HUES64 (cell line): ENCODE results near the gene OR56A1.

Experiments used
- H3K27ac ChIP-seq: 2 replicates; pipeline ENCODE4 v1.7.0; 2013; ENCODE audit warnings: low read depth, low read length, inconsistent platforms
- H3K27me3 ChIP-seq: 2 replicates; pipeline ENCODE4 v1.6.1; 2013; ENCODE audit warnings: mild to moderate bottlenecking, low read length; ENCODE audit not compliant: insufficient read depth
- H3K36me3 ChIP-seq: 2 replicates; pipeline ENCODE4 v1.6.1; 2013; ENCODE audit warnings: mild to moderate bottlenecking, low read length; ENCODE audit not compliant: insufficient read depth
- H3K4me1 ChIP-seq: 2 replicates; pipeline ENCODE4 v1.6.1; 2013; ENCODE audit warnings: mild to moderate bottlenecking, low read length, moderate library complexity; ENCODE audit not compliant: insufficient read depth
- H3K4me3 ChIP-seq: 2 replicates; pipeline ENCODE4 v1.5.1; 2013; ENCODE audit warnings: mild to moderate bottlenecking, low read length, moderate library complexity
- H3K9ac ChIP-seq: 2 replicates; pipeline ENCODE4 v1.6.1; 2013; ENCODE audit warnings: mild to moderate bottlenecking, low read depth, low read length
- H3K9me3 ChIP-seq: 2 replicates; pipeline ENCODE4 v1.6.1; 2013; ENCODE audit warnings: low read depth, low read length; ENCODE audit not compliant: insufficient read depth
- WGBS: fragments of 150-250, 120-280 bp; methylation state at CpG from one replicate; pipeline ENCODE4 v1.1.7; 2013; ENCODE audit warnings: missing lambda C conversion rate; 5-methylcytosine and 5-hydroxymethylcytosine counted together

OR56A1 gene

DNA sequence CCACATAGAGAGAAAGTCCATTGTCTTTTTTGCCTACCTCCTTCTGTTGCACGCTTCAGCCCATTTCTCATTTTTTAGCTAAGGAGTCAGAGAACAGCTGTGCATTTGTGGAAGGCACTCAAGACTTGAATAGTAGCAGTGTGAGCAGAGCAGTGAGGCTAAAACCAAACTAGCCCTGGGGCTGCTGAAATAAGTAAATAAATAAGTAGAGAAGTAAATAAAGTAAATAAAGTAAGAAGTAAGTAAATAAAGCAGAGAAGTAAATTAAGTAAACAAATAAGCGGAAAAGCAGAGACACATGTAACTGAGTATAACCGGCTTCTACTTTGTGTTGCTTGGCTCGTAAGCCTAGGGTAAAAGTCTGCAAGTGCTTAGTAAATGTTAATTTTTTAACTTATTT is 41.4 kb downstream of the OR56A1 start:
- Histone ChIP-seq H3K4me3 (no peak overlapping the region), H3K9ac (no peak overlapping the region), H3K9me3 (no peaks in the 10 kb centered on the region), H3K36me3 (no peaks in the 10 kb centered on the region), H3K27me3 (no peaks in the 10 kb centered on the region), H3K27ac (no peak overlapping the region), H3K4me1 (no peaks in the 10 kb centered on the region)
- 98% methylated on average over 4 of the region's 4 CpGs for WGBS

DNA sequence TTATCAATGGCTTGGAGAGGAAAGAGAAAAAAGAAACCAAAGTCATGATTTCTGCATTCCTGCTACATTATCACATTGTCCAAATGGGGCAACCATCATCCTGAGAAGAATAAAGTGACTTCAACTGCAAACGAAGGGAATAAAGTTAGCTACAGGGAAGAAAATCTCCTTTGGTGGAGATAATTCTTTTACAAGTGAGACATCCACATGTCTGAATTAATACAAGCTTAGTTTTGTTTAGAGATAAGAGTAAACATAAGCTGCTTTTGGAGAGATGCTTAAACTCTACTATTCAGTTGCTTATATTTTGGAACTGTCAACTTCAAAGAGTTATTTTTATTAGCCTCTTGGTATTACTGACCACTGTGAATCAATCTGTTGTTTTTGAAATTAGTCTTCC is 43.7 kb downstream of the OR56A1 start, which contains the start of gene OR52L1:
Gene OR52L1 (minus strand): TSS at position 101 of the 400 bp plus-strand sequence. CDS start 55 bp downstream, at position 46.
- WGBS: 90% methylated on average over 1 of the region's 1 CpG
- no peaks in the 10 kb centered on the region for H3K27me3 ChIP-seq
- no peaks in the 10 kb centered on the region for H3K4me1 ChIP-seq

DNA sequence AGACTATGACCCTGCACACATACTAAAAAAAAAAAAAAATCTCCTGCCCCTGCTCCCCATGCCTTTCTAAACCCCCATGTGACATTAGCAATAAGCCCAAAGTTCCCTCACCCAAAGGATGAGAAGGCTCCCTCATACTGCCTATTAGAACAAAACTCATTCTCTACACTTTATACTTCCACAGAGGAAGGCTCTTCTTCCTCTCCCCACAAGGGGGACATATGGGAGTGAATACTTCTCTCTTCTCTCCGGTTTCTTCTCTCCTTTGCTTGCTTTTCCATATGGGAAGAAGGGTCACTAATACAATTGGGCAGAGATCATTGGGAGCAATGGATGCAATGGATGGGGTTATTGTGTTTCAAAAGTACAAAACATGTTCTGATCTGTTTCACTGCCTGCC is 47.1 kb downstream of the OR56A1 start:
- no peaks in the 10 kb centered on the region for H3K27me3 ChIP-seq
- no peak overlapping the region for H3K9ac ChIP-seq
- WGBS: no CpG with 5 or more reads among the region's 1 CpG
- H3K4me3 ChIP-seq: no peak overlapping the region
- no peaks in the 10 kb centered on the region for H3K9me3 ChIP-seq
- no peaks in the 10 kb centered on the region for H3K4me1 ChIP-seq
- H3K27ac ChIP-seq: no peak overlapping the region
- H3K36me3 ChIP-seq: no peaks in the 10 kb centered on the region

More for the DNA sequence above, 43.7 kb downstream of the OR56A1 start, which contains the start of gene OR52L1:
- Histone ChIP-seq H3K36me3 (no peaks in the 10 kb centered on the region), H3K9me3 (no peaks in the 10 kb centered on the region), H3K4me3 (no peak within 1 kb of the TSS), H3K9ac (no peak within 1 kb of the TSS), H3K27ac (no peak within 1 kb of the TSS)

DNA sequence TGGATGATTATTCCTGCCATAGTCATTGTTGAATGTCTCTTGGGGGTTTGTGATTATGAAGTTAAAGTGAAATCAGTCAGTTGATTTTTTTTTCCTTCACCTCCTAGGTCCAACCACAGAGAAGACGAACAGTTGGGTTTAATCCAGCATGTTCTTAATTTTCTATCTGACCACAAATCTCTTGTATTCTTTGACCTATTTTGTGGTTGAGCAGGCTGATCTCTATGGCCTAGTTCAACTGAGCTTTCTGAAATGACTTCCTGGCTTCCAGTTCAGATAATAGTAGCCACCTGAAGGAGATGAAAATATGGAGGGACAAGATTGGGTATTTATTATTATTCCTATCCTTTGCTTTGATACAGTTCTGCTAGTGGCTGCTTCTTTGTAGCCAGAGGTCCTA is 57.0 kb downstream of the OR56A1 start:
- 100% methylated on average over 1 of the region's 1 CpG for WGBS
- no peaks in the 10 kb centered on the region for H3K36me3 ChIP-seq

More for the DNA sequence above, 57.0 kb downstream of the OR56A1 start:
- Histone ChIP-seq H3K4me3 (no peak overlapping the region), H3K9me3 (no peaks in the 10 kb centered on the region), H3K9ac (no peak overlapping the region), H3K4me1 (no peaks in the 10 kb centered on the region), H3K27me3 (no peaks in the 10 kb centered on the region), H3K27ac (no peak overlapping the region)
